ENCODE measurements around the gene GPALPP1. TPM values are rescaled to one million over a fixed set of nuclear protein-coding genes. Genes with fewer than 3 reads are reported as not detected.
A peak's percentile ranks its signal among the peaks of the same experiment; 100 is the strongest.

Gene GPALPP1
- total RNA-seq, 1 experiment from 2014 or later, result 17.0 TPM

GRCh38 chr13:44976949-44977583 is 12.3 kb upstream of the GPALPP1 start:
- no peak overlapping the region for H3K4me2 ChIP-seq (ENCODE audit: low read length)
- ATAC-seq (no peak), DNase-seq (no peak)
- H3K27ac ChIP-seq (ENCODE audit: low read length), result no peak overlapping the region
- peaks cover 7% of the 10 kb centered on the region for H3K79me2 ChIP-seq (ENCODE audit: low read length)
- no peak overlapping the region for H3K9ac ChIP-seq (ENCODE audit: low read length)
- H3K4me3 ChIP-seq (ENCODE audit: low read length), result no peak overlapping the region
- POLR2A ChIA-PET (ENCODE audit: unreplicated experiment), result no interaction called here
- peaks cover 30% of the 10 kb centered on the region for H3K36me3 ChIP-seq (ENCODE audit: low read depth, low read length)
- CTCF ChIA-PET, result no interaction called here
- no peaks in the 10 kb centered on the region for H3F3A ChIP-seq (ENCODE audit: low read length, unreplicated experiment)
- no peaks in the 10 kb centered on the region for H3K9me3 ChIP-seq (ENCODE audit: low read length)
- TF ChIP-seq EZH2phosphoT487 (IDR thresholded peaks at IDR 0.05; ENCODE audit: borderline replicate concordance, low read length), result no peak
- no peak for TF ChIP-seq EZH2 (IDR thresholded peaks at IDR 0.05; ENCODE audit: low read length, unreplicated experiment)
- TF ChIP-seq, protein P1, sequence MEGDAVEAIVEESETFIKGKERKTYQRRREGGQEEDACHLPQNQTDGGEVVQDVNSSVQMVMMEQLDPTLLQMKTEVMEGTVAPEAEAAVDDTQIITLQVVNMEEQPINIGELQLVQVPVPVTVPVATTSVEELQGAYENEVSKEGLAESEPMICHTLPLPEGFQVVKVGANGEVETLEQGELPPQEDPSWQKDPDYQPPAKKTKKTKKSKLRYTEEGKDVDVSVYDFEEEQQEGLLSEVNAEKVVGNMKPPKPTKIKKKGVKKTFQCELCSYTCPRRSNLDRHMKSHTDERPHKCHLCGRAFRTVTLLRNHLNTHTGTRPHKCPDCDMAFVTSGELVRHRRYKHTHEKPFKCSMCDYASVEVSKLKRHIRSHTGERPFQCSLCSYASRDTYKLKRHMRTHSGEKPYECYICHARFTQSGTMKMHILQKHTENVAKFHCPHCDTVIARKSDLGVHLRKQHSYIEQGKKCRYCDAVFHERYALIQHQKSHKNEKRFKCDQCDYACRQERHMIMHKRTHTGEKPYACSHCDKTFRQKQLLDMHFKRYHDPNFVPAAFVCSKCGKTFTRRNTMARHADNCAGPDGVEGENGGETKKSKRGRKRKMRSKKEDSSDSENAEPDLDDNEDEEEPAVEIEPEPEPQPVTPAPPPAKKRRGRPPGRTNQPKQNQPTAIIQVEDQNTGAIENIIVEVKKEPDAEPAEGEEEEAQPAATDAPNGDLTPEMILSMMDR (conservative IDR thresholded peaks at IDR 0.05; ENCODE audit: low read depth, low read length), result no peak
- no peaks in the 10 kb centered on the region for H3K4me1 ChIP-seq (ENCODE audit: insufficient read depth, low read length)
- BruUV-seq (replicated peaks), result no TSS peak
- H3K9me2 ChIP-seq (replicated peaks; ENCODE audit: low read length), result no peaks in the 10 kb centered on the region
- intact Hi-C loops (cut with micrococcal nuclease), result no loop called here
- H4K20me1 ChIP-seq (ENCODE audit: low read length), result peaks cover 4% of the 10 kb centered on the region; the same call in 1 of the 2 replicates
- H3K27me3 ChIP-seq (ENCODE audit: low read length), result no peaks in the 10 kb centered on the region
- H2AFZ ChIP-seq (ENCODE audit: low read length), result no peak overlapping the region

DNA sequence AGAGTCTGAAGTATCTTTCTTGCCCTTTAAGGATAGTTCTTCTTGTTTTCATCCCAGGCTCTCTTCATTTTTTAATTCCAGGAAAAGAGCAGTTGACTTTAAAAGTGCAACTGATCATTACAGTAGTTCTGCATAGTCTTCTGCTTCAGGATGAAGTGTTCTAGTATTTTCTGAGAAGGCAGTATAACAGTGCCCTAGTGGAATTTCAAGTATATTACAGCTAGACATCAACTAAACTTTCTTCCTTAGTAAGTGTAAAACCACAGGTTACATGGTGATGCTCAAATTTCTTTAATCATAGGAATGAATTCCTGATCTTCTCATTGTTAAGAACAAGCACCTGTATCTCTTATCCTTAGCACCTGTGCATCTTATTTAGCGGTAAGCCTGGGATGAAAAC is 11.0 kb upstream of the GPALPP1 start:
- no peak overlapping the region for H2AFZ ChIP-seq (ENCODE audit: low read length)
- peaks cover 12% of the 10 kb centered on the region for H3K79me2 ChIP-seq (ENCODE audit: low read length)
- no peak overlapping the region for H3K4me2 ChIP-seq (ENCODE audit: low read length)
- no peak overlapping the region for H3K27ac ChIP-seq (ENCODE audit: low read length)
- H3K9me2 ChIP-seq (replicated peaks; ENCODE audit: low read length), result no peaks in the 10 kb centered on the region
- H3K4me3 ChIP-seq (ENCODE audit: low read length), result no peak overlapping the region
- ChIA-PET CTCF (no interaction called here), POLR2A (ENCODE audit: unreplicated experiment) (no interaction called here)
- ATAC-seq (no peak; the same call in 1 of the 2 replicates), DNase-seq (no peak)
- no peaks in the 10 kb centered on the region for H3K9me3 ChIP-seq (ENCODE audit: low read length)
- no peaks in the 10 kb centered on the region for H3K27me3 ChIP-seq (ENCODE audit: low read length)
- H3K9ac ChIP-seq (ENCODE audit: low read length), result no peak overlapping the region
- TF ChIP-seq, protein P1 (conservative IDR thresholded peaks at IDR 0.05; ENCODE audit: low read depth, low read length), result no peak; the same call in 1 of the 2 replicates
- TF ChIP-seq EZH2 (IDR thresholded peaks at IDR 0.05; ENCODE audit: low read length, unreplicated experiment) (no peak), EZH2phosphoT487 (IDR thresholded peaks at IDR 0.05; ENCODE audit: borderline replicate concordance, low read length) (no peak)
- peaks cover 24% of the 10 kb centered on the region for H3K36me3 ChIP-seq (ENCODE audit: low read depth, low read length)
- intact Hi-C loops (cut with micrococcal nuclease), result no loop called here
- BruUV-seq (replicated peaks), result no TSS peak
- no peaks in the 10 kb centered on the region for H4K20me1 ChIP-seq (ENCODE audit: low read length)
- H3F3A ChIP-seq (ENCODE audit: low read length, unreplicated experiment), result no peaks in the 10 kb centered on the region
- no peaks in the 10 kb centered on the region for H3K4me1 ChIP-seq (ENCODE audit: insufficient read depth, low read length)

DNA sequence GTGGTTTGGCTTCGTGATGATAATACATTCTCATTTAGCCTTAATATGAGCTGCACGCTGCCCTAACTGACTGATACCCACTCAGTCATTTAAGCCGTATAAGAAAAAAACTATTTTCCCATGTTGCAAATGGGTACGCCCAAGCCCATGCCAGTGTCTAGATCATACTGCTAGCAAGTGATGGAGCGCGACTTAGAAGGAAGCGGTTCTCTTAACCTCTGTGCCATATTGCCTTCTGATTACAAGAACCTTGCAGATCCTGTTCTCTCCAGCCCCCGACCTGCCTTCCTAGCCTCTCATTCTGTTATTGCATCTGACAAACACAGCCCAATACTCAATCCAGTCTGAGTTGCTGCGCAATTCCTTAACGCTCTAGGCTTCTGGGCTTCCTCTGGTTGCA is 603 bp downstream of the GPALPP1 start:
- Histone ChIP-seq H4K20me1 (ENCODE audit: low read length) (peaks cover 14% of the 10 kb centered on the region; the same call in 1 of the 2 replicates), H3K79me2 (ENCODE audit: low read length) (peaks cover 87% of the 10 kb centered on the region), H3K36me3 (ENCODE audit: low read depth, low read length) (peaks cover 3% of the 10 kb centered on the region; the same call in 1 of the 2 replicates), H3K4me1 (ENCODE audit: insufficient read depth, low read length) (peaks cover 12% of the 10 kb centered on the region), H3F3A (ENCODE audit: low read length, unreplicated experiment) (no peaks in the 10 kb centered on the region), H2AFZ (ENCODE audit: low read length) (peak overlapping the region; percentile 94), H3K9ac (ENCODE audit: low read length) (peak overlapping the region; percentile 96), H3K27me3 (ENCODE audit: low read length) (no peaks in the 10 kb centered on the region), H3K4me3 (ENCODE audit: low read length) (peak overlapping the region; percentile 100), H3K9me3 (ENCODE audit: low read length) (no peaks in the 10 kb centered on the region), H3K27ac (ENCODE audit: low read length) (peak overlapping the region; percentile 53), H3K4me2 (ENCODE audit: low read length) (peak overlapping the region; percentile 99), H3K9me2 (replicated peaks; ENCODE audit: low read length) (no peaks in the 10 kb centered on the region)
- no TSS peak for BruUV-seq (replicated peaks)
- TF ChIP-seq, protein P1 (conservative IDR thresholded peaks at IDR 0.05; ENCODE audit: low read depth, low read length), result no peak
- TF ChIP-seq EZH2phosphoT487 (IDR thresholded peaks at IDR 0.05; ENCODE audit: borderline replicate concordance, low read length), result no peak
- no peak for TF ChIP-seq EZH2 (IDR thresholded peaks at IDR 0.05; ENCODE audit: low read length, unreplicated experiment)
- ATAC-seq (peak; percentile 7; the same call in 1 of the 2 replicates), DNase-seq (no peak)
- POLR2A ChIA-PET (ENCODE audit: unreplicated experiment), result no interaction called here
- CTCF ChIA-PET, result no interaction called here
- intact Hi-C loops (cut with micrococcal nuclease), result no loop called here

Measured in PC-3 (cell line).